ENCODE data around the gene GYS1.

Gene GYS1

GRCh38 chr19:49009828-49010227, 16.7 kb upstream of the GYS1 start:
- Mint-ChIP-seq H3K4me3 (no peak overlapping the region), H3K36me3 (ENCODE audit: low read depth) (peaks cover 21% of the 10 kb centered on the region), H3K4me1 (no peaks in the 10 kb centered on the region), H3K9me3 (no peaks in the 10 kb centered on the region), H3K27me3 (no peaks in the 10 kb centered on the region), H3K27ac (no peak overlapping the region)
- no peak for ATAC-seq
- no peak for DNase-seq

- ATAC-seq = no peak
- DNase-seq = no peak
- Mint-ChIP-seq H3K4me1 (no peaks in the 10 kb centered on the region), H3K4me3 (no peak overlapping the region), H3K36me3 (ENCODE audit: low read depth) (peaks cover 23% of the 10 kb centered on the region), H3K27ac (no peak overlapping the region), H3K9me3 (no peaks in the 10 kb centered on the region), H3K27me3 (no peaks in the 10 kb centered on the region)
Measured at GRCh38 chr19:49006905-49007304, 13.8 kb upstream of the GYS1 start.

GRCh38 chr19:49004964-49005614, 12.0 kb upstream of the GYS1 start:
- DNase-seq (no peak), ATAC-seq (no peak)
- Mint-ChIP-seq H3K27ac (no peak overlapping the region), H3K27me3 (no peaks in the 10 kb centered on the region), H3K9me3 (no peaks in the 10 kb centered on the region), H3K4me3 (no peak overlapping the region), H3K36me3 (ENCODE audit: low read depth) (peaks cover 21% of the 10 kb centered on the region), H3K4me1 (no peaks in the 10 kb centered on the region)

GRCh38 chr19:49004133-49004532, 11.0 kb upstream of the GYS1 start:
- Mint-ChIP-seq H3K27ac (no peak overlapping the region), H3K4me3 (no peak overlapping the region), H3K36me3 (ENCODE audit: low read depth) (peaks cover 28% of the 10 kb centered on the region), H3K9me3 (no peaks in the 10 kb centered on the region), H3K4me1 (no peaks in the 10 kb centered on the region), H3K27me3 (no peaks in the 10 kb centered on the region)
- ATAC-seq = no peak
- DNase-seq = no peak

GRCh38 chr19:48999481-49000325, 6.6 kb upstream of the GYS1 start:
- ATAC-seq (peak; percentile 63), DNase-seq (peak; percentile 68)
- H3K4me3 Mint-ChIP-seq = no peak overlapping the region
- H3K27ac Mint-ChIP-seq = no peak overlapping the region
- peaks cover 23% of the 10 kb centered on the region for H3K36me3 Mint-ChIP-seq (ENCODE audit: low read depth)
- H3K9me3 Mint-ChIP-seq = no peaks in the 10 kb centered on the region
- peaks cover 11% of the 10 kb centered on the region for H3K4me1 Mint-ChIP-seq
- H3K27me3 Mint-ChIP-seq = no peaks in the 10 kb centered on the region

- Mint-ChIP-seq H3K9me3 (no peaks in the 10 kb centered on the region), H3K27me3 (no peaks in the 10 kb centered on the region), H3K27ac (no peak overlapping the region), H3K4me1 (peaks cover 21% of the 10 kb centered on the region), H3K36me3 (ENCODE audit: low read depth) (peaks cover 28% of the 10 kb centered on the region), H3K4me3 (no peak overlapping the region)
- DNase-seq (peak; percentile 71), ATAC-seq (no peak)
Measured at GRCh38 chr19:48997972-48998371, 4.9 kb upstream of the GYS1 start.

GRCh38 chr19:48994035-48994386, 902 bp upstream of the GYS1 start:
- no peaks in the 10 kb centered on the region for H3K27me3 Mint-ChIP-seq
- H3K4me3 Mint-ChIP-seq = peak overlapping the region; percentile 98
- H3K9me3 Mint-ChIP-seq = no peaks in the 10 kb centered on the region
- H3K4me1 Mint-ChIP-seq = peaks cover 35% of the 10 kb centered on the region
- DNase-seq (no peak), ATAC-seq (no peak)
- peak overlapping the region; percentile 99 for H3K27ac Mint-ChIP-seq
- peaks cover 20% of the 10 kb centered on the region for H3K36me3 Mint-ChIP-seq (ENCODE audit: low read depth)

- Mint-ChIP-seq H3K27me3 (no peaks in the 10 kb centered on the region), H3K9me3 (no peaks in the 10 kb centered on the region), H3K36me3 (ENCODE audit: low read depth) (peaks cover 29% of the 10 kb centered on the region), H3K4me3 (peak overlapping the region; percentile 98), H3K27ac (peak overlapping the region; percentile 91), H3K4me1 (peaks cover 46% of the 10 kb centered on the region)
- no peak for ATAC-seq
- DNase-seq = no peak
Measured at GRCh38 chr19:48992581-48993174, 431 bp downstream of the GYS1 start.

- H3K4me3 Mint-ChIP-seq = peak overlapping the region; percentile 98
- H3K27ac Mint-ChIP-seq = peak overlapping the region; percentile 91
- no peaks in the 10 kb centered on the region for H3K27me3 Mint-ChIP-seq
- no peaks in the 10 kb centered on the region for H3K9me3 Mint-ChIP-seq
- H3K36me3 Mint-ChIP-seq (ENCODE audit: low read depth) = peaks cover 30% of the 10 kb centered on the region
- peaks cover 52% of the 10 kb centered on the region for H3K4me1 Mint-ChIP-seq
- DNase-seq = no peak
- no peak for ATAC-seq
Measured at GRCh38 chr19:48991873-48992580, 1.1 kb downstream of the GYS1 start.

GRCh38 chr19:48991011-48991609, 2.0 kb downstream of the GYS1 start:
- peaks cover 30% of the 10 kb centered on the region for H3K36me3 Mint-ChIP-seq (ENCODE audit: low read depth)
- peak overlapping the region; percentile 22 for H3K27ac Mint-ChIP-seq
- no peak overlapping the region for H3K4me3 Mint-ChIP-seq
- peaks cover 55% of the 10 kb centered on the region for H3K4me1 Mint-ChIP-seq
- DNase-seq (no peak), ATAC-seq (no peak)
- H3K27me3 Mint-ChIP-seq = no peaks in the 10 kb centered on the region
- H3K9me3 Mint-ChIP-seq = no peaks in the 10 kb centered on the region

- Mint-ChIP-seq H3K36me3 (ENCODE audit: low read depth) (peaks cover 30% of the 10 kb centered on the region), H3K27ac (peak overlapping the region; percentile 23), H3K27me3 (no peaks in the 10 kb centered on the region), H3K4me1 (peaks cover 52% of the 10 kb centered on the region), H3K9me3 (no peaks in the 10 kb centered on the region), H3K4me3 (no peak overlapping the region)
- ATAC-seq (no peak), DNase-seq (no peak)
Measured at GRCh38 chr19:48990400-48990799, 2.7 kb downstream of the GYS1 start.

- Mint-ChIP-seq H3K36me3 (ENCODE audit: low read depth) (peaks cover 32% of the 10 kb centered on the region), H3K27ac (no peak overlapping the region), H3K9me3 (no peaks in the 10 kb centered on the region), H3K27me3 (no peaks in the 10 kb centered on the region), H3K4me3 (no peak overlapping the region), H3K4me1 (peaks cover 47% of the 10 kb centered on the region)
- DNase-seq (no peak), ATAC-seq (no peak)
Measured at GRCh38 chr19:48989701-48990291, 3.3 kb downstream of the GYS1 start.

GRCh38 chr19:48988860-48989259, 4.2 kb downstream of the GYS1 start:
- DNase-seq = no peak
- Mint-ChIP-seq H3K27ac (peak overlapping the region; percentile 77), H3K9me3 (no peaks in the 10 kb centered on the region), H3K4me3 (no peak overlapping the region), H3K4me1 (peaks cover 39% of the 10 kb centered on the region), H3K27me3 (no peaks in the 10 kb centered on the region), H3K36me3 (ENCODE audit: low read depth) (peaks cover 28% of the 10 kb centered on the region)
- ATAC-seq = no peak

GRCh38 chr19:48988286-48988685, 4.8 kb downstream of the GYS1 start:
- H3K27me3 Mint-ChIP-seq = no peaks in the 10 kb centered on the region
- no peak for DNase-seq
- H3K27ac Mint-ChIP-seq = peak overlapping the region; percentile 91
- H3K4me1 Mint-ChIP-seq = peaks cover 37% of the 10 kb centered on the region
- no peaks in the 10 kb centered on the region for H3K9me3 Mint-ChIP-seq
- ATAC-seq = no peak
- peaks cover 30% of the 10 kb centered on the region for H3K36me3 Mint-ChIP-seq (ENCODE audit: low read depth)
- no peak overlapping the region for H3K4me3 Mint-ChIP-seq
